Ishikawa (cell line): ENCODE measurements around the gene BEND3.

Experiments
- CEBPB ChIP-seq: IDR thresholded peaks from 2 replicates; pipeline ENCODE4 v1.6.1; 2012
- CREB1 ChIP-seq: IDR thresholded peaks from 2 replicates; pipeline ENCODE4 v1.6.1; 2012; ENCODE audit warnings: low read depth
- EGR1 ChIP-seq: IDR thresholded peaks from 2 replicates; pipeline ENCODE4 v1.6.1; 2012
- EP300 ChIP-seq: IDR thresholded peaks from 2 replicates; pipeline ENCODE4 v1.6.1; 2012; ENCODE audit warnings: borderline replicate concordance
- FOXM1 ChIP-seq: IDR thresholded peaks from 2 replicates; pipeline ENCODE4 v1.6.1; 2012; ENCODE audit warnings: low read depth, borderline replicate concordance
- MAX ChIP-seq: IDR thresholded peaks from 2 replicates; pipeline ENCODE4 v1.6.1; 2012
- NFIC ChIP-seq: IDR thresholded peaks from 2 replicates; pipeline ENCODE4 v1.6.1; 2012
- RAD21 ChIP-seq: IDR thresholded peaks from 2 replicates; pipeline ENCODE4 v1.6.1; 2012; ENCODE audit warnings: low read depth
- TAF1 ChIP-seq: IDR thresholded peaks from 2 replicates; pipeline ENCODE4 v1.6.1; 2012; ENCODE audit warnings: low read depth, mild to moderate bottlenecking
- TCF12 ChIP-seq: IDR thresholded peaks from 2 replicates; pipeline ENCODE4 v1.6.1; 2012; ENCODE audit warnings: low read depth
- TEAD4 ChIP-seq: IDR thresholded peaks from 2 replicates; pipeline ENCODE4 v1.6.1; 2012
- USF1 ChIP-seq: IDR thresholded peaks from 2 replicates; pipeline ENCODE4 v1.6.1; 2012
- YY1 ChIP-seq: IDR thresholded peaks from 2 replicates; pipeline ENCODE4 v1.6.1; 2012; ENCODE audit warnings: low read depth
- ZBTB7A ChIP-seq: IDR thresholded peaks from 2 replicates; pipeline ENCODE4 v1.6.1; 2012; ENCODE audit warnings: low read depth
- TF ChIP-seq, protein P1 (sequence below): IDR thresholded peaks from 2 replicates; pipeline ENCODE4 v1.6.1; 2012; ENCODE audit warnings: low read depth, mild to moderate bottlenecking

BEND3 gene

DNA sequence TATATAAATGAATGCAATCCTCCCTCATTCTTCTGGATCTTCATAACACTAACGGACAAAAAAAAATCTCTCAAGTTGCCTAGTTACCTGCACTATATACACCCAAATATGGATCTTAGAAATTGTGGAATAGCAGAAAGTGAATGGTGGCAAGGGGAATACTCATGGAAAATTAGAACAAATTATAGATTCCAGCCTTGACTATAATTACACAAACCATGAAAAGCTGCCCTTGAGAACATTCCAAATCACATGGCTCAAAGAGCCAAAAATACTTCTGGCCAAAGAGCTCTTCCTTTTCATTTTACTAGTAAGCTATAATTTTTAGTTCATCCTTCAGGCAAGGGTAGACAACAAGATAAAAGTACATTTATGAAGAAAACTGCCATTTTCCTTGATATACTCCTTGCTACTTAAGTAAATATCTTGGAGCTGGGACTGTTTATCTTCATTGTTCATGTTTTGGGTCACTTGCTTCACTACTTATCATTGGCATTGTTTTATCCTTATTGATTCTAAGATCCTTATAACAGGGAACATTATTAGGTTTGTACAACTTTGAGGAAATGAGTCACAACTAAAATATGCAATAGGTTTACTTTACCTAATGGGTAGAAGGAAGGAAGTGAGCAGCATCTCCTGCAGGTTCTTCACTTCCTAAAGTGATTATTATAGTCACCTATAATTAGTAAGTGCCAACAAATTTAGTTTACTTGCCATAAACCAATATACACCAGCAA is 93.7 kb downstream of the BEND3 start:
- TF ChIP-seq ZBTB7A (no peak), CEBPB (no peak), RAD21 (no peak), TEAD4 (no peak), TCF12 (no peak), NFIC (no peak), EGR1 (no peak), EP300 (no peak), YY1 (no peak), FOXM1 (no peak), USF1 (no peak), MAX (no peak), TAF1 (no peak), CREB1 (no peak)
- TF ChIP-seq, protein P1, sequence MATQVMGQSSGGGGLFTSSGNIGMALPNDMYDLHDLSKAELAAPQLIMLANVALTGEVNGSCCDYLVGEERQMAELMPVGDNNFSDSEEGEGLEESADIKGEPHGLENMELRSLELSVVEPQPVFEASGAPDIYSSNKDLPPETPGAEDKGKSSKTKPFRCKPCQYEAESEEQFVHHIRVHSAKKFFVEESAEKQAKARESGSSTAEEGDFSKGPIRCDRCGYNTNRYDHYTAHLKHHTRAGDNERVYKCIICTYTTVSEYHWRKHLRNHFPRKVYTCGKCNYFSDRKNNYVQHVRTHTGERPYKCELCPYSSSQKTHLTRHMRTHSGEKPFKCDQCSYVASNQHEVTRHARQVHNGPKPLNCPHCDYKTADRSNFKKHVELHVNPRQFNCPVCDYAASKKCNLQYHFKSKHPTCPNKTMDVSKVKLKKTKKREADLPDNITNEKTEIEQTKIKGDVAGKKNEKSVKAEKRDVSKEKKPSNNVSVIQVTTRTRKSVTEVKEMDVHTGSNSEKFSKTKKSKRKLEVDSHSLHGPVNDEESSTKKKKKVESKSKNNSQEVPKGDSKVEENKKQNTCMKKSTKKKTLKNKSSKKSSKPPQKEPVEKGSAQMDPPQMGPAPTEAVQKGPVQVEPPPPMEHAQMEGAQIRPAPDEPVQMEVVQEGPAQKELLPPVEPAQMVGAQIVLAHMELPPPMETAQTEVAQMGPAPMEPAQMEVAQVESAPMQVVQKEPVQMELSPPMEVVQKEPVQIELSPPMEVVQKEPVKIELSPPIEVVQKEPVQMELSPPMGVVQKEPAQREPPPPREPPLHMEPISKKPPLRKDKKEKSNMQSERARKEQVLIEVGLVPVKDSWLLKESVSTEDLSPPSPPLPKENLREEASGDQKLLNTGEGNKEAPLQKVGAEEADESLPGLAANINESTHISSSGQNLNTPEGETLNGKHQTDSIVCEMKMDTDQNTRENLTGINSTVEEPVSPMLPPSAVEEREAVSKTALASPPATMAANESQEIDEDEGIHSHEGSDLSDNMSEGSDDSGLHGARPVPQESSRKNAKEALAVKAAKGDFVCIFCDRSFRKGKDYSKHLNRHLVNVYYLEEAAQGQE = no peak

- TF ChIP-seq FOXM1 (no peak), TAF1 (no peak), CEBPB (no peak), NFIC (no peak), RAD21 (no peak), TCF12 (no peak), ZBTB7A (no peak), MAX (no peak), EP300 (no peak), TEAD4 (no peak), CREB1 (no peak)
- TF ChIP-seq, protein P1 = no peak
Measured at GRCh38 chr6:107020239-107020638, 95.1 kb downstream of the BEND3 start.

DNA sequence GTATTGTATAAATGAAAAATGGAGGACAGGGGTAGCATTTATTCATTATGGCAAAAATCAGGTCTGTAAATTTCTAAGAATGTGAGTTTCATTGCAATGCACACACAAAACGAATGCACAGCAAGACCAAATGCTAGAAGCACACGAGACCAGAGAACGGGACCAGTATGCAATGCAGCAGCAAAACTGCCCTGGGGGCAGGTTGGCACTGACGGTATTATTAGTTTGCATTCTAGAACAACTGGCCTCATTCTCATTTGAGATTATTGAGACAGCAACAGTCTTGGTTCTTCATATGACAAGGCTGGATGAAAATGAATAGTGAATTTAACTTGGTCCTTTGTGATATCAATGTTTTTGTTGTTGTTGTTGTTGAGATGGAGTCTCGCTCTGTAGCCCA is 96.3 kb downstream of the BEND3 start:
- TF ChIP-seq, protein P1 = no peak
- TF ChIP-seq TEAD4 (no peak), YY1 (no peak), CREB1 (no peak), TAF1 (no peak), ZBTB7A (no peak), MAX (no peak), NFIC (no peak), TCF12 (no peak), CEBPB (no peak), RAD21 (no peak), EP300 (no peak), USF1 (no peak), EGR1 (no peak), FOXM1 (no peak)
